Upper lobe of left lung (tissue), 4 donors: ENCODE data around the gene CAB39.

ENCODE experiments used
- POLR2AphosphoS5 ChIP-seq, 2 donors: sonication (generic); formaldehyde crosslinking; IDR thresholded peaks; one replicate each; pipeline ENCODE4 v1.5.1; 2017; ENCODE audit warnings: antibody characterized with exemption in 2 of 2
- TF ChIP-seq, protein P1 (sequence below), 6 experiments: fragments of 450-650 bp in 4 of 6; fragments of 200-600 bp in 2 of 6; sonication (generic) in 2 of 6; IDR thresholded peaks; one replicate each; pipeline ENCODE4 v1.5.1; 2016 to 2019; ENCODE audit warnings: antibody characterized with exemption in 6 of 6

GRCh38 chr2:230846360-230846759 is 133.7 kb downstream of the CAB39 start:
- TF ChIP-seq, protein P1, sequence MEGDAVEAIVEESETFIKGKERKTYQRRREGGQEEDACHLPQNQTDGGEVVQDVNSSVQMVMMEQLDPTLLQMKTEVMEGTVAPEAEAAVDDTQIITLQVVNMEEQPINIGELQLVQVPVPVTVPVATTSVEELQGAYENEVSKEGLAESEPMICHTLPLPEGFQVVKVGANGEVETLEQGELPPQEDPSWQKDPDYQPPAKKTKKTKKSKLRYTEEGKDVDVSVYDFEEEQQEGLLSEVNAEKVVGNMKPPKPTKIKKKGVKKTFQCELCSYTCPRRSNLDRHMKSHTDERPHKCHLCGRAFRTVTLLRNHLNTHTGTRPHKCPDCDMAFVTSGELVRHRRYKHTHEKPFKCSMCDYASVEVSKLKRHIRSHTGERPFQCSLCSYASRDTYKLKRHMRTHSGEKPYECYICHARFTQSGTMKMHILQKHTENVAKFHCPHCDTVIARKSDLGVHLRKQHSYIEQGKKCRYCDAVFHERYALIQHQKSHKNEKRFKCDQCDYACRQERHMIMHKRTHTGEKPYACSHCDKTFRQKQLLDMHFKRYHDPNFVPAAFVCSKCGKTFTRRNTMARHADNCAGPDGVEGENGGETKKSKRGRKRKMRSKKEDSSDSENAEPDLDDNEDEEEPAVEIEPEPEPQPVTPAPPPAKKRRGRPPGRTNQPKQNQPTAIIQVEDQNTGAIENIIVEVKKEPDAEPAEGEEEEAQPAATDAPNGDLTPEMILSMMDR (IDR thresholded peaks at IDR 0.05), result no peak
- no peak for TF ChIP-seq POLR2AphosphoS5 (IDR thresholded peaks at IDR 0.05)
